Calu3 (cell line): ENCODE results near the gene ERV3-1. TPM values are rescaled to one million over a fixed set of nuclear protein-coding genes. Genes with fewer than 3 reads are reported as not detected.

Experiments used
- BruUV-seq: library from RNA; stranded (reverse); fragments of 400-500 nt; replicated peaks from 2 replicates; lab custom pipeline; 2021; lab: Mats Ljungman, UMichigan
- CTCF ChIA-PET: fragments of 300-600 bp; sonication (Branson Sonifier 250); formaldehyde crosslinking; loops from one replicate; lab custom pipeline; 2022; ENCODE audit warnings: antibody characterized with exemption; lab: Charles Lee
- DNase-seq: peaks from one replicate; pipeline ENCODE4 v3.0.0; 2022
- H3K27ac Mint-ChIP-seq: one replicate; pipeline ENCODE4 v1.8.0; 2022; ENCODE audit warnings: mixed read lengths; ENCODE audit not compliant: unreplicated experiment
- H3K27me3 Mint-ChIP-seq: one replicate; pipeline ENCODE4 v1.8.0; 2022; ENCODE audit warnings: mixed read lengths; ENCODE audit not compliant: unreplicated experiment
- H3K36me3 Mint-ChIP-seq: one replicate; pipeline ENCODE4 v1.8.0; 2022; ENCODE audit warnings: mild to moderate bottlenecking, moderate library complexity, mixed read lengths; ENCODE audit not compliant: insufficient read depth, unreplicated experiment
- H3K4me1 Mint-ChIP-seq: one replicate; pipeline ENCODE4 v1.8.0; 2022; ENCODE audit warnings: mild to moderate bottlenecking, low read depth, mixed read lengths; ENCODE audit not compliant: unreplicated experiment
- H3K4me3 Mint-ChIP-seq: one replicate; pipeline ENCODE4 v1.8.0; 2022; ENCODE audit warnings: mild to moderate bottlenecking, low read depth, moderate library complexity, mixed read lengths; ENCODE audit not compliant: unreplicated experiment
- H3K9me3 Mint-ChIP-seq: one replicate; pipeline ENCODE4 v1.8.0; 2022; ENCODE audit warnings: low read depth, mixed read lengths; ENCODE audit not compliant: unreplicated experiment
- CTCF ChIP-seq: fragments of 200-600 bp; IDR thresholded peaks from one replicate; pipeline ENCODE4 v1.8.0; 2022; ENCODE audit warnings: antibody characterized with exemption; ENCODE audit not compliant: unreplicated experiment
- intact Hi-C: fragments of 100-400 bp; cut with micrococcal nuclease; formaldehyde crosslinking; loops from one replicate; pipeline ENCODE4 v1.10.0; 2022; ENCODE audit not compliant: unreplicated experiment
- total RNA-seq: library from RNA; stranded (reverse); gene quantifications from 2 replicates; pipeline ENCODE4 v1.2.3, GENCODE V29; 2022

Gene ERV3-1
- total RNA-seq, 1 experiment from 2014 or later, result 7.2 TPM

GRCh38 chr7:64996305-64996704 lies 10.2 kb downstream of the ERV3-1 start:
- no peaks in the 10 kb centered on the region for H3K27me3 Mint-ChIP-seq
- BruUV-seq, result no TSS peak
- H3K4me1 Mint-ChIP-seq, result peaks cover 10% of the 10 kb centered on the region
- CTCF ChIA-PET, result no interaction called here
- intact Hi-C loops, result no loop called here
- TF ChIP-seq CTCF, result no peak
- peaks cover 14% of the 10 kb centered on the region for H3K9me3 Mint-ChIP-seq
- no peak overlapping the region for H3K27ac Mint-ChIP-seq
- no peak overlapping the region for H3K4me3 Mint-ChIP-seq
- no peak for DNase-seq
- H3K36me3 Mint-ChIP-seq, result peaks cover 23% of the 10 kb centered on the region

GRCh38 chr7:64993901-64994300 lies 12.6 kb downstream of the ERV3-1 start:
- H3K36me3 Mint-ChIP-seq, result peaks cover 10% of the 10 kb centered on the region
- no peaks in the 10 kb centered on the region for H3K27me3 Mint-ChIP-seq
- H3K27ac Mint-ChIP-seq, result no peak overlapping the region
- H3K4me1 Mint-ChIP-seq, result peaks cover 7% of the 10 kb centered on the region
- H3K4me3 Mint-ChIP-seq, result no peak overlapping the region
- TF ChIP-seq CTCF, result no peak
- no TSS peak for BruUV-seq
- intact Hi-C loops, result no loop called here
- no peak for DNase-seq
- H3K9me3 Mint-ChIP-seq, result peaks cover 20% of the 10 kb centered on the region
- CTCF ChIA-PET, result no interaction called here

- no peak overlapping the region for H3K27ac Mint-ChIP-seq
- intact Hi-C loops, result no loop called here
- no peak for DNase-seq
- H3K4me1 Mint-ChIP-seq, result no peaks in the 10 kb centered on the region
- H3K9me3 Mint-ChIP-seq, result peaks cover 23% of the 10 kb centered on the region
- no peaks in the 10 kb centered on the region for H3K27me3 Mint-ChIP-seq
- no peak for TF ChIP-seq CTCF
- CTCF ChIA-PET, result no interaction called here
- BruUV-seq, result no TSS peak
- H3K36me3 Mint-ChIP-seq, result peaks cover under 1% of the 10 kb centered on the region
- no peak overlapping the region for H3K4me3 Mint-ChIP-seq
These were observed 13.5 kb downstream of the ERV3-1 start for GRCh38 chr7:64992971-64993370.

GRCh38 chr7:64990936-64991335 lies 15.6 kb downstream of the ERV3-1 start, which contains the start of gene ZNF117:
Gene ZNF117, minus strand, starts transcription at chr7:64991036.
- no peaks in the 10 kb centered on the region for H3K27me3 Mint-ChIP-seq
- no peaks in the 10 kb centered on the region for H3K36me3 Mint-ChIP-seq
- peaks cover 21% of the 10 kb centered on the region for H3K9me3 Mint-ChIP-seq
- DNase-seq, result no peak
- H3K4me3 Mint-ChIP-seq, result no peak within 1 kb of the TSS
- CTCF ChIA-PET, result no interaction called here
- intact Hi-C loops, result no loop called here
- TF ChIP-seq CTCF, result no peak
- no peak within 1 kb of the TSS for H3K27ac Mint-ChIP-seq
- no TSS peak for BruUV-seq
- no peaks in the 10 kb centered on the region for H3K4me1 Mint-ChIP-seq
